NCI-H2196 (cell line): ENCODE results near the gene SIGLEC1.

Experiments
- DNase-seq: peaks from one replicate; lab custom pipeline; 2025; ENCODE audit not compliant: unreplicated experiment; lab: John Stamatoyannopoulos, UW

Gene SIGLEC1

DNA sequence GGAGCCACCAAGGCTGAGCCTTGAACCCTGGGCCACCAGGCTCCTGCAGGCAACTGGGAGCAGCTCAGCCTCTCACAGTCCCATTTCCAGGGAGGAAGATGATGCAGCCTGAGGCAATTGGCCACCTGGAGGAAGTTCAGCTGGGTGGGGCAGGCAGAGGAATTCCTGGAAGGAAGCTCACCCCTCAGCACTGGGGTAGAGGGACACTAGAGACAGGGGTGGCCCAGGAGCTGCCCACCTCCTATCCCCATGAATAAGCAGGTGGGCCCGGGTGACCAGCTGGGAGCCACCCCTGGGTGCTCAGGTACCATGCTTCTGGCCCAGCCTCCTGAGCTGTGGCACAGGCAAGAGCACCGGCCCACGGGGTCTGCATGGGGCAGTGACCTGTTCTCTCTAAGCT is 16.5 kb upstream of the SIGLEC1 start:
- DNase-seq, result no peak

DNA sequence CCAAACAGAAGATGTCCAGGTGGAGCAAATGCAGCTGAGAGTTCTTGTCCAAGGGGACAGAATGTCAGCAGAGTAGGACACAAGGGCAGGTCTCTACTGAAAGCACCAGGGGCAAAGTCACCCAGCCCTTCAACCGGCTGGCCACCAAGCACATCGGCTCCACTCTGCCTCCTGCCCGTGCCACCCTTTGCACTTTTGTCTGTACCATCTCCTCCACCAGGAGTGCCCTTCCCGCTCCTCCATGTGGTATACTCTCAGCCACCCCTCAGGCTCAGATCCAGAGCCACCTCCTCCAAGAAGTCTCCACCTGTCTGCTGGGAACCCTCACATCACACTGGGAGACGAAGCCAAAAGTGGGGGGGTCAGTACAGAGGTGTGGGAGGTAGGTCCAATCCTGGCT is 16.0 kb upstream of the SIGLEC1 start:
- DNase-seq, result no peak

DNA sequence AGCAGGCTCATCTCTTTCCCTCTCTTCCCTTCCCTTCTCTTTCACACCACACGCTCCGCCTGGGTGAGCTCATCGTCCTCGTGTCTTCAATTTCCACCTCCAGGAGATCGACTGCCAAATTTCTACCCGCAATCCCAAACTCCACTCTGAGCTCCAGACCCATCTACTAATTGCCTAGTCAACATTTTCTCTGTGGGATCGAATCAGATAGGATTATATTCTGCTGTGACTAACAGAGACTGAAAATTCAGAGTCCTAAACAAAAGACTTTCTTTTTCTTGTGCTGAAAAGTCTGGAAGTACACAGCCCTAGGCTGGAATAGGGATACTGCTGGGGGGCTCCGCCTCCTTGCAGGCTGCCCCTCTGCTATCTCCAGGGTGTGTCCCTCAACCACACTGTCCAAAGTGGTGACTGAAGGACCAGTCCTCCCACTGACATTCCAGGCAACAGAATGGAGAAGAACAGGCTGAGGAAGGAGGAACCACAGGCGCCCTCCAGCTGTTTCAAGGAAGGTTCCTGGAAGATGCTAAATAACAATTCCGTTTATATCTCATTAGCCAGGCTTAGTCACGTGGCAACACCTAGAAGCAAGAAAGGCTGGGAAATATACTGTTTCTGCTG is 15.1 kb upstream of the SIGLEC1 start:
- no peak for DNase-seq

DNA sequence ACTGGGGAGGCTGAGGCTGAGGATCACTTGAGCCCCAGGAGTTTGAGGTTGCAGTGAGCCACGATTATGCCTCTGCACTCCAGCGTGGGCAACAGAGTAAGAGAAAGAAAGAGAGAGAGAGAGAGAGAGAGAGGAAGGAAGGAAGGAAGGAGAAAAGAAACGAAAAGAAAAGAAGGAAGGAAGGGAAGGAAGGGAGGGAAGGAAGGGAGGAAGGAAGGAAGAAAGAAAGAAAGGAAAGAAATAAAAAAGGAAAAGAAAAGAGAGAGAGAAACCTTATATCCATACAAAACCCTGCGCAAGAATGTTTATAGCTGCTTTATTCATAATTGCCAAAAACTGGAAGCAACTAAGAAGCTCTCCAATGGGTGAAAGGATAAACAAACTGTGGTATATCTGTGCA is 12.0 kb upstream of the SIGLEC1 start:
- DNase-seq, result no peak

DNA sequence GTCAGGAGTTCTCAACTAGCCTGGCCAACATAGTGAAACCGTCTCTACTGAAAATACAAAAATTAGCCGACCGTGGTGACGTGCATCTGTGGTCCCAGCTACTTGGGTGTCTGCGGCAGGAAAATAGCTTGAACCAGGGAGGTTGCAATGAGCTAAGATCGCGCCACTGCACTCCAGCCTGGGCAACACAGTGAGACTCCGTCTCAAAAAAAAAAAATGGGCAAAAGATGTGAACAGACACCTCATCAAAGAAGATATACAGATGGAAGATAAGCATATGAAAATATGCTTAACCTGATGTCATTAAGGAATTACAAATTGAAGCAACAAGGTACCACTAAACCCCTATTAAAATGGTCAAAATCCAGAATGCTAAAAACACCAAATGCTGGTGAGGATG is 10.9 kb upstream of the SIGLEC1 start:
- DNase-seq, result no peak

DNA sequence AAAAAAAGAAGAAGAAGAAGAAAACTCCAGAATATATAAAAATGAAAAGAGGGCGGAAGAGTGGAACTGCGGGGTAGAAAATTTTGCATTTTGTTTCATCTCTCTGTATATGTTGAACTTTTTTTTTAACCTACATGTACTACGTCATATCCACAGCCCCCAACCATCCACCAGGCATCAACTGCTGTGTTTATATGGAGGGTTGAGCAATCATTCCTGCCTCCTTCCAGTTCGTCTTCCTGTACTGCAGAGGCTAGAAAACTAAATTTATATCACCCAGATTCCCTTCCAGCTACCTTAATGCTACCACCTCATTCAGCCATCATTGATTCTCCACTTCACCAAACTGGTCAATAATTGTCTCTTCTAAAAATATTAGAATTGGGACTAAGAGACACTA is 9.5 kb upstream of the SIGLEC1 start:
- DNase-seq, result no peak

DNA sequence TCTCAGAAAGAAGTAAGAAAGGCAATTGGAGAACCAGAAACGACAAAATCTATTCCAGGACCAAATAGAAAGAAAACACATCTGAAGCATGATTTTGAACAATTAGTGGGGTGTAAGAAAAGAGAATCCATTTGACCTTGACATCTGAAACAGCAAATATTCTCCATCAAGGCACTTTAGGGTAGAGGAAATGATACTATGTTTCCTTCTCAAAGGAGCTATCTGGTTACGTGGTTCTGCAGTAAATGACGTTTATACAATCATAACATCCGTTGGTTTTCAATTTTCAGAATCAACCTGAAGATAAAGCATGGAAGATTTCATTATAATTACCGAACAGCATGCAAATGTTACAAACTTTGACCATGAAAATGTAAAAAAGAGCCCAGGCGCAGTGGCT is 8.2 kb upstream of the SIGLEC1 start:
- no peak for DNase-seq

DNA sequence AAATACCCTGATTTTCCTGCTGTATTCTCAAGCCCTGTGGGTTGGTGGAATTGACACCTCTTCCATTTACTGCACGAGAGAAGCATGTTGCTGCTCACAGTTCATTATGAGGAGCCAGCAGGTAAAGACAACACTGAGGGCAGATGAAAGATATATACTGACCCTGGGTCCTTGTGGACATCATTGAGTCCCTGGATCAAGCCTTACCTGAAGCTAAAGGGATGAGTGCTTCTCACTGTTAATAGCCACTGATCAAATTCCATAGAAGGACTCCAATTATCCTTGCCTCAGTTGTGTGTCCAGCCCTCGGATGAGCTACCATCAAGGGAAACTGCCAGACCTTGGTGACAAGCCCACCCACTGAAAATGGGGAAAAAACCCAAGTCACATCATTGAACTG is 7.7 kb upstream of the SIGLEC1 start:
- no peak for DNase-seq

DNA sequence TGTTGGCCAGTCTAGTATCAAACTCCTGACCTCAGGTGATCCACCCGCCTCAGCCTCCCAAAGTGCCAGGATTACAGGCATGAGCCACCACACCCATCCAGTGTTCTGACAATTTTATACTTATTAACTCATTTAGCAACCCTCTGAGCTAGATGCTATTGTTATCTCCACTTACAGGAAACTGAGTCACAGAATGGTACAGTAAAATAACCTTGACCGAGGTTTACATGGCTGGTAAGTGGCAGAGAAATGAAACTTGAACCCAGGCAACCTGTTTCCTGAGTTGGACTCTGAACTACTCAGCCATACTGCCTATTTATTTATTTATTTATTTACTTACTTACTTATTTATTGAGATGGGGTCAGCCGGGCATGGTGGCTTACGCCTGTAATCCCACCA is 6.6 kb upstream of the SIGLEC1 start:
- no peak for DNase-seq

DNA sequence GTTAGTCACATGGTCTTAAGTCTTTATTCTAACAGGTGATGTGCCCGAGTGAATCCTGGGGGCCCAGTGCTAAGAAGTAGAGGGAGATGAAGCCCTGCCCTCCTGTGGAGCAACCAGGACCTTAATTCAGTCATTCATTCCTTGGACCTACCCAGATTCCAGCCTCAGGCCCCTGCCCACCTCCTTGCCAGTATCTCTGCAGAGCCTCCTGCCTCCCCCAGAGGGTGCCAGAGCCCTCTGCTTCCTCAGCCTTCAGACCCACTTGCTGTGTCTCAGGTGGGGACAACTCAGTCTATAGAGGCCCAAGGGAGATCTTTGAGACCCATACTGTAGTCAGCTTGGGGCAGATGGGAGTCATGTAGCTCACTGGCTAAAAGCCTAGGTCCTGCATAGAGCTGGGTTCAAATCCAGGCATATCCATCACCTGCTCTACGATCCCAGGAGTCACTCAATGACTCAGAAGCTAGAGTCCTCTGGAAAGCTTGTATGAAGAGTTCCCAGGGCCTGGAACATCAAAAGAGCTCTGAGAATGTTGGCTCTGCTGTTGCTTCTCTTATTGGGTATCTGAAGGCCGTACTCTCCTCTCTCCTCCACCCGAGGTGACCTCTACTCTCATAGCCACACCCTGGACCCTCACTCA is 3.9 kb upstream of the SIGLEC1 start:
- DNase-seq, result peak; percentile 40

DNA sequence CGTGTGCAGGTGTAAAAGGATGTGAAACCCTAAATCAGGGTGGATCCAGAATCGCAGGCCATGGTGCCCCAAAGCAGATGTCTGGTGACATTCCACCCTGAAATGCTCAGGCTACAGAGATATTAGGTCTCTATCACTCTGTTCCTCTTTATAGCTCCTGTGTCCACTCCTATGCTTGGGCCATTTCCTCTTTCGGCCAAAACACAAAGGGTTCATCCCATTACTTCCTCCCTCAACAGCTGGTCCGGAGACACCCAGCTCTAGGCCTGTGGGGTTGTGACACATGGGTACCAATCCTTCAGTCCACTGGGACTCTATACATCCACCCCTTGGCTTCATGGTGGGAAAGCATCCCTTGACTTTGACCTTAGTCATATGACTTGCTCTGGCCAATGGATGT is 1.7 kb upstream of the SIGLEC1 start:
- DNase-seq, result no peak

DNA sequence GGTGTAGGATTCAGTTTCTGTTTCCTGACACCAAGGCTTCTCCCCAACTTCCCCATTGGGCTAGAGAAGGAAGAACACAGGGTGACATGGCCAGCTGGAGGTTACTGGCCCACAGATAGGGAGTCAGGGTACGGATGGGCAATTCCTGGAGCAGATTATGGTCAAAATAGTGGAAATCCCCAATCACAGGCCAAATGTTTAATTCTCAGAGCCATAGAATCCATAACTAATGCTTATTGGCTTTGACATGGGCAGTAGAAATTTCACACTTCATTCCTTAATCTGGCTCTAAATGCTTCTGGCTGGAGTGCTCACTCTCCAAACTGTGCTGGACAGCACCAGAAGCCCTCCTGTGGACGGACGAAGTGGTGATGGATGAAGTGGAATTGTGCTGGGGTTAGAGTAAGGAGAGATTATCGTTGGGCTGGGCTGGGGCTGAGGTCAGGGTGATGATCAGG is 887 bp downstream of the SIGLEC1 start:
- no peak for DNase-seq

DNA sequence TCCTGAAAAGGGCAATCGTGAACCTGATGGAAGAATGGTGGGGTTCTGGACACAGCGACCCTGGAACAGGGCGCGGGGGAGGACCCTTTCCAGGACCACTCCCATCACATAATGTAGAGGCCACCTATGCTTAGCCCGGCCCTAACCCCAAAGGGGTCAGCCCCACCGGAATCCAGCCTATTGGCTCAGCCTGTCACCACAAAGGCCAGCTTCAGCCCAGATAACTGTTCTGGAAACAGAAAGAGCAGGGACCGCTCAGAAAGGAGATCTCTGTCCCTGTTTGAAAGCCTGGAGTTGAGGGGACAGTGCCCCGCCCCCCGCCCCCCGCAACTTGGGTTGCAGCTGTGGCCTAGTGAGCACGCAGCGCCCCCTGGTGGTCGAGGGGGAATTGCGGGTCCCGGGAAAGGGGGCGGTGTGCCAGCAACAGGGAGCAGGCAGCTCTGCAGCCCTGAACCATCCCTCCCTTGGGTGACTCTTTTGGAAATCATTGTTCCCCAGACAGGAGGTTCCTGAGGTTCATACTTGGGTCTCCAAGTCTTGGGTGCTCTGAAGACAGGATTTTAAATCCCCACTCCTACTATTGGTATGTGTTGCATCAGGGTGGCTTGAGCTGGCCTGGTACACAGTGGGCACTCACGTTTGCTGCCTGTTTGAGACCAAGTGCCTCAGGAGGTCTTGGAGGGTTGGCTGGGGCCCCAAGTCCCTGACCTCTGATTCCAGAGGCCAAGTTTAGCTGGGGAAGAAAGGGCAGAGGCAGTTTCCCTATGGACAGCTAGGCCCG is 1.5 kb downstream of the SIGLEC1 start:
- peak; percentile 57 for DNase-seq

DNA sequence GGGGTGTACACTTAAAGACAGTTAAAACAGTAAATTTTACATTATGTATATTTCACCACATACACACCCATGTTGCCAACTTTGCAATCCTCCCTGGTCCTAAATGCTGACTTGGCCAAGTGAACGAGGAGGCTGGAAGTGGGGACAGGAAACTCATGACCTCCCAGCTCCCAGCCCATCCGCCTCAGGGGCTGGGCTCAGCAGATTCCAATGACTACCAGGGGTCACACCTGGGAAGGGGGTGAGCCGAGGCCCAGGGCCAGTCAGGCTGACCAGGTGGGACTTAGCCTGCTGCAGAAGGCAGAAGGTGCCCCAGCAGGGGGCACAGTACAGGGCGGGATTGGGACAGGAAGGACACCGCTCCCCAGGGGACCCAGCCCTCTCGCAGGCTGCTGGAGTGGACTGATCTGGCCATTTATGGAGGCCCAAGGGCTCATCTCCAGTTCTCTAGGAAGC is 2.4 kb downstream of the SIGLEC1 start:
- DNase-seq, result no peak

DNA sequence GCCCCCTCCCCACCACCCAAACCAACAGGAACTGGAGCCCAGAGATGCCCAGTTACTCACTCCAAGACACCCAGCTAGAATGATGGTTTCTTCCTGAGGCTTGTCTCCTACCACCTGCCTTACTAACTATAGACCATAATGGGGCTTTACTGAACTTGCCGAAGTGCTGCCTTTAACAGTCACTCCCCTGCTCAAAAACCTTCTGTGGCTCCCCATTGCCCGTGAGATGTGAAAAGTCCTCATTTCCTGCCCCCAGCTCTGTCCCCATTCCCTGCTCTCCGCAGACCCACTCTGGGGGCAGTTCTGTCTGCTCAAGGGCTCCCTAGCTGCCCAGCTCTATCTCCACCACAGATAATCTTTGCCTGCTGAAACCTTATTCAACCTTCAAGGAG is 4.9 kb downstream of the SIGLEC1 start:
- DNase-seq, result no peak

DNA sequence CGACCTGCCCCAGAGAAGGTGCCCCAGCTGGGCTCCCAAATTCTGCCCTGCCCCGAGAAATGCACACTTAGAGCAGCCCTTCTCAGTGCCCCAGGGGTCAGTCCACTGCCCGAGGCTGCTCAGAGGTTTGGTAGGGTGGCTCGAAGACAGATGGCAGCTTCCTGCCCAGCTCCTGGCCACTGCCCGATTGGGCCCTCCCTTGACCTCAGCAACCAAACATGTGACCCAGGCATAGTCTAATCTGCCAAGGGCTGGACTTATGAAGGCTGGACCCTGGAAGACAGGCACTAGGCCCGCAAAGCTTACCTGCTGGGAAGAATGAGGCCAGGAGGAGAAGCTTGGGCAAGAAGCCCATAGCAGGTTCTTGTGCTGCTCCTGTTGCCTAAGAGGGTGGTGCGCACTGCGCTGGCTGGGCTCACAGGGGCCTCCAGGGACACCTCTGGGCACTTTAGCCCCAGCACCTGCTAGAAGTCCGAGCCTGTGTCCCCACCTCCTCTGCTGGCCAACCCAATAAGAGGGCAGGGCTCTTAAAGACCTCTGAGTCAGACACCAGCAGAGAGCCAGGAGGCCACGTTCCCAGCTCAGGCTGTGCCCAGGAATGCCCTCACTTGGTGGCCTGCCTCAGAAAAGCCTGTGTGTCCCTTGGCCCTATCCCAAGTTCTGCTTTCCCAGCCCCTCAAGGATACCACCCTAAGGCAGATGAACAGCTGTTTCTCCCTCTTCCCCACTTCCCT is 5.5 kb downstream of the SIGLEC1 start:
- DNase-seq, result no peak

DNA sequence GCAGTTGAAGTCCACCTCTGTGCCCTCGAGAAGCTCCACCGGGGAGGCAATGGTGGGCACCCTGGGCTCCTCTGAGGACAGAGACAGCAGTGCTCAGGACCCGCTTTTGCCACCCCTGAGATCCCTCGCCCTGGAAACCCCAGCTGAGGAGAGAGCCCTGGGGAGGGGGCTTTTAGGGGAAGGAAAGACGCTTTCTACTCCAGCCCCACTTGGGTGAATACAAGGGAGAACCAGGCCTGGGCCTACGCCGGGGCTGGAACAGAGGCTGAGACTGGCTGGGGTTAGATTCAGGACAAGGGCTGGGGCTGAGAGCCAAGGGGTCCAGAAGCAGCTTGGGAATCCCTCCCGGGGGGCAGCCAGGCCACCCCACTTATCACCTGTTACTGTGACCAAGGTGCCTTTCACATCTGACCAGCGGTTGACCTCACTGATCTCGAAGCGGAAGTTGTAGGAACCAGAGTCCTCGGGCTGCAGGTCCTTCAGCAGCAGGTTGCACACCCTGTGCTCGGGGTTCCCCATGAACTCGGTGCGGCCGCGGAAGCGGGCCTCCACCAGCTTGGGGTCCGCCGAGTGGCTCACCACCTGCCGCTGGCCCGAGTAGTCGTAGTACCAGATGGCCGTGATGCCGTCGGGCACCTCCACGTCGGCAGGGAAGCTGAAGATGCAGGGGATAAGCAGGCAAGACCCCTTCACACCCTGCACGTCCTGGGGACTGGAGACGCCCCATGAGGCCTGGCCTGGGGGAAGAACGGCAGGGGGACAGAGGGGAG is 6.2 kb downstream of the SIGLEC1 start:
- DNase-seq, result no peak

DNA sequence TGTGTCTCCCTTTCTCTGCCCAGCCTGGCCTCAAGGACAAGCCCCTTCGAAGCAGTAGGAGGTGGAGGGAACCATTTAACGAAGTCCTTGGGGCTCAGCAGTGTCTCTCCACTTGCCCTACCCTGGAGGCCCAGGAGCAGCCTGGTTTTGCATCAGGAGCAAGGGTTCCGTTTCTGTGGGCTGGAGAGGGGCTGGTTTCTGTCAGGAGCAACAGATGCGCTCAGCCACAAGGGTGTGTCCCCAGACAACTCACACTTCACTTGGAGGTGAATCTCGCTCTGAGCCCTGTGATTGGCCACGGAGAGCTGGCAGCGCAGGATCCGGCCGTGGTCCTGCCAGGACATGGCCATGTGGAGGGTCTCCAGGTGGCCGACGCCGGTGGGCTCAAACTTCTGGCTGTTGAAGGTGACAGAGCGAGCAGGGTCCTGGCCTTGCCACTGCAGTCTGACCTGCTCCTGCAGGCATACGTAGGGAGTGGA is 6.9 kb downstream of the SIGLEC1 start:
- DNase-seq, result no peak

DNA sequence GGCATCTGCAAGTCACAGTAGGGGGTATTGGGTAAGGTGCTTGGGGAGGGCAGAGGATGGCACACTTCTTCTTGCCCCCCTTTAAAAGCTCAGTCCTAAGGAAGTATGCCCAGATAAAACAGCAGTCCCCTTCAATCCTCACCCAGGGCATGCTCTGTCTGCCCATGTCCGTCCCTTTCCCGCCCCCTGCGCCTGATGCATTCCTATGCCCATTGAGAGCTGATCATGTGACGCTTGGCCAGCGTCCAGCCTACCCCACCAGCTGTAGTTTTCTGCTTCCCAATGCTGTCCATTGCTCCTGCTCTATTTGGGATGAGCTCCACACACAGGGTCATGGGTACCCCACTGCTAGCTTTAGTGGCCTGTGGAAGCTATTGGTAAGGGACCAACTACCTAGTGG is 8.3 kb downstream of the SIGLEC1 start:
- DNase-seq, result no peak

DNA sequence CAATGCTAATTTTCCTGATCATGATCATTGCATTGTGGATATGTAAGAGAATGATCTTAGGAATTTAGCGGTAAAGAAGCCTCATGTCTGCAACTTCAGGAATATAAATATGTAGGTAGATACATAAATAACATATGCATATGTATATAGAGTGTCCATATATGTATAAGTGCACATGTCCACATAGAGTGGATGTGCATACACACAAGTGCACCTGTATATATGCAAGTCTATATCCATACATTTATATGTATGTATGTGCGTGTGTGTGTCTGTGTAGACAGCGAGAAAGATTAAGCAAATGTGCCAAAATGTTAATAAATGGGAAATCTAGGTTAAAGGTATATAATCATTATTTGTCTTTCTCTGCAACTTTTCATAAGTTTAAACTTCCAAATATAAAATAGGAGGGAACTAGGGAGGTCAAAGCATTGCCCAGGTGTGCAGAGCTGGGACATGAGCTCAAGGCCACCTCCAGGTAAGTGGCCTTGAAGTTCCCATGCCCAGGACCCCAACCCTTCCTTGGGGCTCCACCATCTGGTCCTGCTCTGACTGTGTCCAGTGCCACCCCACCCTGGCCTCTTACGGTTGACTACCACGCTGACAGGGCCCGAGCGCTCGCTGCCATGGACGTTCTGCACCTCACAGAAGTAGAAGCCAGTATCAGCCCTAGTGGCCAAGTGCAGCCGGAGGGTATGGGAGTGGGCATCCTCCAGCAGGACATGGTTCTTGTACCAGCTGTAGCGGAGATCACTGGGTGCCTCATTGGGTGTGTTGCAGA is 9.6 kb downstream of the SIGLEC1 start:
- no peak for DNase-seq
